ENCODE data around the gene EXOG. TPM values are rescaled to one million over a fixed set of nuclear protein-coding genes. Genes with fewer than 3 reads are reported as not detected.
A peak's percentile ranks its signal among the peaks of the same experiment; 100 is the strongest.

Gene EXOG
- polyA plus RNA-seq, 3 donors from 2014 or later, result 2.9 to 19.6 (median 6.9) TPM

GRCh38 chr3:38477839-38478450 is 18.2 kb upstream of the EXOG start:
- peaks cover 0 to 11% (median 2%) of the 10 kb centered on the region in 3 donors for H3K36me3 Mint-ChIP-seq
- no peaks in the 10 kb centered on the region for H3K4me1 Mint-ChIP-seq
- H3K27me3 Mint-ChIP-seq (ENCODE audit: low read depth in 3 of 3), result no peaks in the 10 kb centered on the region

GRCh38 chr3:38478901-38479300 is 17.2 kb upstream of the EXOG start:
- Mint-ChIP-seq H3K9me3 (no peaks in the 10 kb centered on the region), H3K4me3 (no peak overlapping the region), H3K4me1 (no peaks in the 10 kb centered on the region), H3K27ac (peak overlapping the region in 1 of 6 donors; percentile 28), H3K27me3 (ENCODE audit: low read depth in 3 of 3) (no peaks in the 10 kb centered on the region), H3K36me3 (peaks cover 0 to 15% (median 4%) of the 10 kb centered on the region in 3 donors)
- DNase-seq, result no peak

More at GRCh38 chr3:38477839-38478450, 18.2 kb upstream of the EXOG start:
- no peak overlapping the region for H3K4me3 Mint-ChIP-seq
- no peak overlapping the region for H3K27ac Mint-ChIP-seq
- H3K9me3 Mint-ChIP-seq, result no peaks in the 10 kb centered on the region
- no peak for DNase-seq

DNA sequence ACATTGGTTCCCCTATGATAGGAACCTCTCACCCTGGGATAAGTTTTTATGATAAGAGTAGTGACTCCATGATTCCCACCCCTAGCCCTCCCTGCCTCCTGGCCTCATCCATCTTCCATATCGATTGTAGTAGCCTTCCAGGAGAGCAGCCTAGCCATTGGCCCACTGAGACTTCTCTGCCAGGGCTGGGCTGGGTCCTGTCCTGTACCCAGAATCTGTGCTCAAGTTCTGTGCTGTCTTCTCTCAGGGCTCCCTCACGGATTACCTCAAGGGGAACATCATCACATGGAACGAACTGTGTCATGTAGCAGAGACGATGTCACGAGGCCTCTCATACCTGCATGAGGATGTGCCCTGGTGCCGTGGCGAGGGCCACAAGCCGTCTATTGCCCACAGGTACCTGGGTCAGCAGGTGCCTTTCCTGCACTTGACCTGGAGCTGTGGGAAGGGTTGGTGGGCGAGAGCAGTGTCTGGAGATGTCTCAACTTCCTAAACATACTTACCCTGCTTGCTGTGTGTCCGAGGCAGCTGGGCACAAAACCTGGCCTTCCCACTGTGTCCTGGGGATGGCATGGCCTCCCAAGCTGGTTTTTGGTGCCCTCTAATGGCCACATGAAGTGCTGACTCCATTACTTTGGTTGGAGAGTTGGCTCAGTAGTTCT is 16.6 kb upstream of the EXOG start:
- no peaks in the 10 kb centered on the region for H3K4me1 Mint-ChIP-seq
- H3K4me3 Mint-ChIP-seq, result no peak overlapping the region
- peaks cover 0 to 15% (median 4%) of the 10 kb centered on the region in 3 donors for H3K36me3 Mint-ChIP-seq
- no peaks in the 10 kb centered on the region for H3K9me3 Mint-ChIP-seq
- DNase-seq, result peak; percentile 46 to 57 (median 48)
- H3K27ac Mint-ChIP-seq, result no peak overlapping the region
- H3K27me3 Mint-ChIP-seq (ENCODE audit: low read depth in 3 of 3), result no peaks in the 10 kb centered on the region

DNA sequence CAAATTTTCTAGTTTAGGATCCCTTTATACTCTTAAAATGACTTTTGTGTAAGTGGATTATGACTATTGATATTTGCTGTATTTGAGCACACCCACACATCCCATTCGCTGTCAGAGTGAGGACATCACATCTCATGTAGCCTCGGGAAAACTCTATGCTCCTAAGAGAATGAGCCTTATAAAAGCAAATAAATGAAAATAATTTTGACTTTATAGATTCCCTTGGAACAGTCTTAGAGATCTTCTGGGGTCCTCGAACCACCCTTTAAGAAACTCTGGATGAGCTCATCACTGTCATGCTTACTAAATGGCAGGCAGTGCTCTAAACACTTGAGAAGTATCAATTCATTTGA is 16.1 kb upstream of the EXOG start:
- Mint-ChIP-seq H3K27me3 (ENCODE audit: low read depth in 3 of 3) (peaks cover 0 to 3% (median 0%) of the 10 kb centered on the region in 3 donors), H3K4me3 (no peak overlapping the region), H3K27ac (no peak overlapping the region), H3K4me1 (no peaks in the 10 kb centered on the region), H3K36me3 (peaks cover 3 to 18% (median 4%) of the 10 kb centered on the region in 3 donors), H3K9me3 (no peaks in the 10 kb centered on the region)
- DNase-seq, result no peak

GRCh38 chr3:38480930-38481329 is 15.2 kb upstream of the EXOG start:
- no peak overlapping the region for H3K4me3 Mint-ChIP-seq
- DNase-seq, result no peak
- no peaks in the 10 kb centered on the region for H3K9me3 Mint-ChIP-seq
- no peak overlapping the region for H3K27ac Mint-ChIP-seq
- H3K4me1 Mint-ChIP-seq, result no peaks in the 10 kb centered on the region
- peaks cover 0 to 3% (median 0%) of the 10 kb centered on the region in 3 donors for H3K27me3 Mint-ChIP-seq (ENCODE audit: low read depth in 3 of 3)
- peaks cover 4 to 18% (median 5%) of the 10 kb centered on the region in 3 donors for H3K36me3 Mint-ChIP-seq

DNA sequence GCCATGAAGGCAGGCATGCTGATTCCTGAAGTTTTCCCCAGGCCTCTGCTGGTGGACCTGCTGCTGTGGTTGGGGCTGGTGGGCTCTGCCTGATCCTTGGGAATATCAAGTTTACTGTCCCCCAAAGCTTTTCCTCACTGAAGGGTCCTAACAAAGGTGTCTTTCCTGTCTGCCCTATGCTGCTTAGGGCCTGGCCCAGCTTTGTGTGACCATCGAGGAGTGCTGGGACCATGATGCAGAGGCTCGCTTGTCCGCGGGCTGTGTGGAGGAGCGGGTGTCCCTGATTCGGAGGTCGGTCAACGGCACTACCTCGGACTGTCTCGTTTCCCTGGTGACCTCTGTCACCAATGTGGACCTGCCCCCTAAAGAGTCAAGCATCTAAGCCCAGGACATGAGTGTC is 13.2 kb upstream of the EXOG start:
- DNase-seq, result no peak
- Mint-ChIP-seq H3K27me3 (ENCODE audit: low read depth in 3 of 3) (peaks cover 0 to 3% (median 0%) of the 10 kb centered on the region in 3 donors), H3K27ac (no peak overlapping the region), H3K4me3 (no peak overlapping the region), H3K4me1 (no peaks in the 10 kb centered on the region), H3K36me3 (peaks cover 4 to 18% (median 5%) of the 10 kb centered on the region in 3 donors), H3K9me3 (no peaks in the 10 kb centered on the region)

GRCh38 chr3:38487323-38487722 is 8.8 kb upstream of the EXOG start:
- no peak for DNase-seq
- H3K9me3 Mint-ChIP-seq, result no peaks in the 10 kb centered on the region
- no peak overlapping the region for H3K27ac Mint-ChIP-seq
- H3K4me3 Mint-ChIP-seq, result no peak overlapping the region
- peaks cover 4 to 10% (median 5%) of the 10 kb centered on the region in 3 donors for H3K36me3 Mint-ChIP-seq
- no peaks in the 10 kb centered on the region for H3K4me1 Mint-ChIP-seq
- peaks cover 0 to 3% (median 0%) of the 10 kb centered on the region in 3 donors for H3K27me3 Mint-ChIP-seq (ENCODE audit: low read depth in 3 of 3)

DNA sequence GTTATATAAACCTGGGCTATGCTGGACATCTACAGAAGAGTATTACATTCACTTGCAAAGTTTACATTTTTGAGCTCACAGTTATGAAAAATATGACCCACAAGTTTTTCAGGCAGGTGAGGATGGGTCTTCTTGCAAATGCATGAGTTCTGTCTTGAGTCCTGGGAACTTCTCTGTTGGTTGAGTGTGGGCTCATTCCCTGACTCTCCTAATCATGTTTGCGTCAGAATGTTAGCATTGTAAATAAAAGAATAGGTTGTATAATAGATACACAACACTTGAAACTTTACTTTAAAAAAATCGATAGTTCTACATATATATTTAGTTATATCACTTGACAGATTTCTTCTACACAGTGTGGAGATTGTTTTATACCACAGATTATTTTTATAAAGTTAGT is 7.2 kb upstream of the EXOG start:
- no peak for DNase-seq
- H3K27me3 Mint-ChIP-seq (ENCODE audit: low read depth in 3 of 3), result peaks cover 0 to 3% (median 0%) of the 10 kb centered on the region in 3 donors
- H3K27ac Mint-ChIP-seq, result no peak overlapping the region
- peaks cover 0 to 5% (median 3%) of the 10 kb centered on the region in 3 donors for H3K36me3 Mint-ChIP-seq
- H3K4me1 Mint-ChIP-seq, result no peaks in the 10 kb centered on the region
- H3K9me3 Mint-ChIP-seq, result no peaks in the 10 kb centered on the region
- H3K4me3 Mint-ChIP-seq, result no peak overlapping the region

GRCh38 chr3:38489766-38490165 is 6.4 kb upstream of the EXOG start:
- no peak for DNase-seq
- Mint-ChIP-seq H3K36me3 (peaks cover 0 to 5% (median 2%) of the 10 kb centered on the region in 3 donors), H3K27ac (no peak overlapping the region), H3K4me1 (no peaks in the 10 kb centered on the region), H3K27me3 (ENCODE audit: low read depth in 3 of 3) (peaks cover 0 to 3% (median 2%) of the 10 kb centered on the region in 3 donors), H3K9me3 (no peaks in the 10 kb centered on the region), H3K4me3 (no peak overlapping the region)

DNA sequence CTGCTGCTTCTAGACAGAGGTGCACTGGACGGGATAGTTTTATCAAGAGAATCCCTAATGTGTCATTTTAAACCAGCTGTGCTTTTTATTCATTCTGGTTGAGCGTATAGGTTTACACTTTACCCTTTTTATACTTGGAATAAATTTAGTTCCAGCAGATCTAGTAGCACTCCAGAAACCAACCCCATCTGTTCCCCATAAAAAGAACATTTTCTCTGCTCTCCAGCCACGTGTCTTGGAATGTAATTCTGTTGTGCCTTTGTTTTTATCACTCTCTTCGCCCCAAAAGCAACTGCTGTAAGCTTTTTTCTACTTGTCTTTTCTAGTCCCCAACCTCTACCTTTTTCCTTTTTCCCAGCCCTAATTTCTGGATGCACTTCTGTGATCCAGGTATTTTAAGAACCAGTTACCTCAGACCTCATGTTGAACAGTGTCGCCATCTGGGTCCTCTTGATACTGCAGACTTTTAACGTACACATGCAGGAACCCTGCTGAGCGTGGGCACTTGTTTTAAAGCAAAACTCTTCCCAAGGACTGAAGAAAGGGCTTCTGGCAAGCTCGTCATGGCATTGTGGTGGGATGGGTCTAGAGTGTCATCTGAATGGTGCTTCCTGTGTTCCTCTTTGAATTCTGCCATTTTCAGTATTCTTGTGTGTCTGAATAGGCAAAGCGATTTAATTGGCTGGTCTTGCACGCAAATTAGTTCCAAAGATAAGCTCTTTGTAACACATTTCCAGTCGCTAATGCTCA is 5.7 kb upstream of the EXOG start:
- H3K9me3 Mint-ChIP-seq, result no peaks in the 10 kb centered on the region
- DNase-seq, result no peak
- no peak overlapping the region for H3K27ac Mint-ChIP-seq
- H3K4me1 Mint-ChIP-seq, result no peaks in the 10 kb centered on the region
- peaks cover 0 to 2% (median 0%) of the 10 kb centered on the region in 3 donors for H3K27me3 Mint-ChIP-seq (ENCODE audit: low read depth in 3 of 3)
- no peak overlapping the region for H3K4me3 Mint-ChIP-seq
- H3K36me3 Mint-ChIP-seq, result no peaks in the 10 kb centered on the region

- peaks cover 0 to 4% (median 2%) of the 10 kb centered on the region in 3 donors for H3K27me3 Mint-ChIP-seq (ENCODE audit: low read depth in 3 of 3)
- H3K36me3 Mint-ChIP-seq, result no peaks in the 10 kb centered on the region
- H3K4me3 Mint-ChIP-seq, result no peak overlapping the region
- no peak for DNase-seq
- H3K27ac Mint-ChIP-seq, result no peak overlapping the region
- peaks cover under 1 to 6% of the 10 kb centered on the region in 2 donors for H3K4me1 Mint-ChIP-seq
- H3K9me3 Mint-ChIP-seq, result no peaks in the 10 kb centered on the region
Observed at GRCh38 chr3:38491215-38491614, 4.9 kb upstream of the EXOG start.

DNA sequence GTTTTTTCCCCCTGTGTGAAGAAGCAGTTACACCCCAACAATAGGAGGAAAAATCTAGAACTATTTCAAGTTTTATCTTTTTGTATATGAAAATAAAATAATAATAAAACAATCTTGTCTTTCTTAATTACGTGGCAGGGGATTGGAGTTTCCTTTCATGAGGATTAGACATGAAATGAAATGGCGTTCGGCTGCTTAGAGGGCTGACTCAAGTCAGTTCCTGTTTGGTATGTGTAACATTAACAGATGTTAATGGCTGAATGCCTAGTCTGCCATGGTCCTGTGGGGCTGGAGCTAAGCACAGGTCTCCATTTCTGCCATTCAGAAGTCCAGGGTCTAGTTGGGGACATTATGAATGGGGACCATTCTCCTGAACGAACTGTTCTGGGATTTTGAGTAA is 3.1 kb upstream of the EXOG start:
- peaks cover 16 to 17% of the 10 kb centered on the region in 2 donors for H3K4me1 Mint-ChIP-seq
- peaks cover 0 to 8% (median 6%) of the 10 kb centered on the region in 3 donors for H3K27me3 Mint-ChIP-seq (ENCODE audit: low read depth in 3 of 3)
- no peak for DNase-seq
- no peaks in the 10 kb centered on the region for H3K9me3 Mint-ChIP-seq
- H3K27ac Mint-ChIP-seq, result no peak overlapping the region
- no peak overlapping the region for H3K4me3 Mint-ChIP-seq
- H3K36me3 Mint-ChIP-seq, result no peaks in the 10 kb centered on the region

DNA sequence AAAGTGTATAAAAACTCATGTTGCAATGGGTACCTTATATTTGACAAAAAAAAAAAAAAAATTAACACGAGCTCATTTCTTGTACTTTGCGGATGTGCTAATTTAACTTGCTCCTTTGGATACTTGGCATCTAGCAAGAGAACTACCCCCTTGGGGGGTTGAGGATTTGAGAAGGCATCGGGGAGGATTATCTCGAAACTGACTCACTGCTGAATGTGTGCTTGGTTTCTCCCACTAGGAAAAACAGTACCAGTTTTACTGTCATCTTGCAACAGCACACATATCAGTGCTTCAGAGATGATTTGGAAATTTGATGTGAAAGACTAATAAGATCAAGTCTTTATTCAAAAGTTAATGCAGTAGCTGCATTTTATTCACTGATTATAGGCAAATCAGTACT is 891 bp downstream of the EXOG start:
- peak overlapping the region; percentile 66 to 93 (median 90) for H3K27ac Mint-ChIP-seq
- H3K4me3 Mint-ChIP-seq, result peak overlapping the region; percentile 91 to 99 (median 97)
- no peak for DNase-seq
- H3K36me3 Mint-ChIP-seq, result peaks cover 0 to 13% (median 0%) of the 10 kb centered on the region in 3 donors
- peaks cover 0 to 8% (median 6%) of the 10 kb centered on the region in 3 donors for H3K27me3 Mint-ChIP-seq (ENCODE audit: low read depth in 3 of 3)
- H3K4me1 Mint-ChIP-seq, result peaks cover 21 to 36% of the 10 kb centered on the region in 2 donors
- no peaks in the 10 kb centered on the region for H3K9me3 Mint-ChIP-seq
